Ramos (cell line): ENCODE measurements around the gene FTL.

ENCODE experiments used
- in situ Hi-C: fragments of 300-500 bp; cut with MboI; formaldehyde crosslinking; loops from one replicate; pipeline ENCODE4 v1.14.3; 2022; ENCODE audit warnings: low sequenced_read_pairs; ENCODE audit not compliant: unreplicated experiment

FTL gene

GRCh38 chr19:48964205-48965039 lies 687 bp upstream of the FTL start:
- in situ Hi-C loops: loop anchor here (10.0 kb wide), 1 partner anchor 320 kb away; the partner anchor contains the start of gene CA11

- in situ Hi-C loops: loop anchor here (10.0 kb wide), 1 partner anchor 321 kb away; the partner anchor contains the start of gene CA11
Measured at GRCh38 chr19:48965806-48966540, 864 bp downstream of the FTL start.

GRCh38 chr19:48966541-48967345 lies 1.6 kb downstream of the FTL start:
- in situ Hi-C loops: loop anchor here (10.0 kb wide), 1 partner anchor 322 kb away; the partner anchor contains the start of gene CA11

GRCh38 chr19:48967346-48968178 lies 2.5 kb downstream of the FTL start:
- in situ Hi-C loops: loop anchor here (10.0 kb wide), 1 partner anchor 323 kb away; the partner anchor contains the start of gene CA11

GRCh38 chr19:48968179-48968661 lies 3.1 kb downstream of the FTL start:
- in situ Hi-C loops: loop anchor here (10.0 kb wide), 1 partner anchor 323 kb away; the partner anchor contains the start of gene CA11

GRCh38 chr19:48968813-48969218 lies 3.7 kb downstream of the FTL start:
- in situ Hi-C loops: loop anchor here (10.0 kb wide), 1 partner anchor 324 kb away; the partner anchor contains the start of gene CA11

GRCh38 chr19:48969276-48970138 lies 4.4 kb downstream of the FTL start:
- in situ Hi-C loops: loop anchor here (5.0 to 10.0 kb wide), 2 partner anchors 177 to 325 kb away; partner anchors contain the start of gene CA11

DNA sequence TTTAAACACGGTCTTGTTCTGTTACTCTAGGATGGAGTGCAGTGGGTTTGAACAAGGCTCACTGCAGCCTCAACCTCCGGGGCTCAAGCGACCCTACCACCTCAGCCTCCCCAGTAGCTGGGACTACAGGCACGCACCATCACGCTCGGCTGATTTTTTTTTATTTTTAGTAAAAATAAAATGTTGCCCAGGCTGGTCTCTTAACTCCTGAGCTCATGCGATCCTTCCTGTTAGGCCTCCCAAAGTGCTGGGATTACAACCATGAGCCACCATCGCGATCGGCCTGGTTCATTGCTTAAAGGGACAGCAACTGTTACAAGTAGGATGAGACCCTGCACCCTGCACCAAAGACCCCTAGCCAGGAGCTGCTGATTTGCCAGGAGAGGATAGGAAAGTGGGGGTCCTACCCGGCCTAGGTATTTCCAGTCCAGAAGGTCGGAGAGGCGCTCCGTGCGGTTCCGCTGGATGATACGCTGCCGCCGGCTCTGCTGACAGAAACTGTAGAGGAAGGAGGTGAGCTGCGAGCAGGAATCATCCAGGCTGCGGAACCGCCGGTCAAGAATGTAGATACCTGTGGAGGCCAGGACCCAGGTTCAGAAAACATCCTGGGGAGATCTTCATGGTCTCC lies 5.1 kb downstream of the FTL start:
- in situ Hi-C loops: loop anchor here (5.0 kb wide), 1 partner anchor 178 kb away; no protein-coding TSS in a partner anchor

GRCh38 chr19:48970923-48971395 lies 5.8 kb downstream of the FTL start:
- in situ Hi-C loops: loop anchor here (5.0 kb wide), 1 partner anchor 179 kb away; no protein-coding TSS in a partner anchor

DNA sequence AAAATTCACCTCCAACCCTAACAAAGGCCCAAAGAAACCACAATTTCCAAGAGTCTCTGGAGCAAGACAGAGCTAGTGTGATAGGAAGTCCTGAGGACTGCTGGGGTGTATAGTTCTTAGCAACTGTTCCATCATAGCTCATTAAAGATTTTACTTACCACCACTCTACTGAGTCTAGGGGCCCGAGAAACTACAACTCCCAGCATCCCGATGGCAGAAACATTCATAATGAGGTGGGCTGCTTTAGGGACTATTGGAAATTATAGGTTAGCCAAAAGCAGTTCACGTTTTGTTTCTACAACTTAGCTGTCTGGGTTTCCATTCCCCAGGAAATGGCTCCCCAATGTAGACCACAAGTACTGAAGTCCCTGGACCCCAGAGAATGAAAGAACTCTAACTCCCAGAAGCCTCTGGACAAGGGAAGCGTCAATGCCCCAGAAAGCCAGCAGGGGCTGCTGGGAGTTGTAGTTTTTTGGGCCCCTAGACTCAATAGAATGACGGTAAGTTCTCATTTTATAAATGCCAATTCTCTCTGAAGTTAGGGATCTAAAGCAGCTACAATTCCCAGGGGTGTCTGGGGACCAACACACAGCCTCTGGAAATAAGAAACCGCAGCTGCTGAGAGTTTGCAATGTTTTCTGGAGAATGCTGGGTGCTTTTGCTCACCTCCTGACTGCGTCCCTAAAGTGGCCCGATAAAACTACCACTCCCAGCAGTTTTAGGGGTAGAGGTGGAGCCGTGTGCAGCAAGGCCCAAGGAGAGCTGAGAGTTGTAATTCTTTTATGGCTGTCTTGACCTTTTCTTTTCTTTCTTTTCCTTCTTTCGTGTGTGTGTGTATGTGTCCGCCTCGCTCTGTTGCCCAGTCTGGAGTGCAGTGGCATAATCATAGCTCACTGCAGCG lies 11.1 kb downstream of the FTL start:
- in situ Hi-C loops: no loop called here

GRCh38 chr19:48977061-48977460 lies 12.0 kb downstream of the FTL start:
- in situ Hi-C loops: no loop called here

DNA sequence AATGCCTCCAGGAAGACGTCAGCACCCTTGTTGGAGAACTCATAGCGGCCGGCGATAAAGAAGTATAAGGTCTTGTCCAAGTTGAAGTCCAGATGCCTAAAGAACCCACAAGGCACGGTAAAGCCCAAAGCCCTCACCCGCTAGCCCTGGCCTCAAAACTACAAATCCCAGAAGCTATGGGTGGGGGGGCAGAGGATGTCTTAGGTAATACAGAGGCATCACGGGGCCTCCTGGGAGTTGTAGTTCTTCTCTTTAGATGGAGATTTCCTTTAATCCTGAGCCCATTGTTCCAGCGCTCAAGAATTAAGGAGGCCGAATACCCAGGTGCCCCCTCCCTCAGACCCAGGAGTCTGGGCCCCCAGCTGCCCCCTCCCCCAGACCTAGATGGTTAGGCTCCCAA lies 17.2 kb downstream of the FTL start:
- in situ Hi-C loops: no loop called here

DNA sequence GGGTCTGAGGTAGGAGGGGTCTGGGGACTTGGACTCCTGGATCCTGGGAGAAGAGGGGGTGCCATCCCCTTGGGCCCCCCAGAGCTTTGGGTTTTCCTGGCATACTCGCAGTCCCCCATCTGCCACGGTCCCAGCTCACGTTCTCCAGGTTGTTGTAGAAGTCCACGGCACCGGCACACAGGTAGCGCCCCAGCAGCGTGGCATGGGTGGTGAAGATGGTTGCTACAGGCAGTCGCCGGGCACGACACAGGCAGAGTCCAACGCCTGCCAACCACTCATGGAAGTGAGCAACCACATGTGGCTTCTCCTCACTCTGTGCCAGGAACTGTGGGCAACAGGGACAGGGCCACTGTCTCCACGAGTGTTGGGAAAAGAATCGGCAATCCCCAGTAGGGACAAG lies 20.6 kb downstream of the FTL start:
- in situ Hi-C loops: no loop called here

DNA sequence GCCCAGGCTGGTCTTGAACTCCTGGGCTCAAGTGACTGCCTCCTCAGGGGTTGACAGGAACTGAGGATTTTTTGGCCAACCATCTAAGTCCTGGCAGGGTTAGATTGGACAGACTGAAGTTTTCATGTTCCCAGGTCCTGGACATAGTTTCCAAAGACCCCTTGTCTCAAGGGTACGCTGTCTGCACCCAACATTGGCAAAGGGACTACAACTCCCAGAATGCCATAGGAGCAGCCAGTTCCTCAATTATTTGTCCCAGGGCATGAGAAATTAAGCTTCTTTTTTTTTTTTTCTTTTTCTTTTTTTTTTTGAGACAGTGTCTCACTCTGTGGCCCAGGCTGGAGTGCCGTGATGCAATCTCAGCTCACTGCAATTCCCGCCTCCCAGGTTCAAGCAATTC lies 21.1 kb downstream of the FTL start:
- in situ Hi-C loops: no loop called here

GRCh38 chr19:48987323-48987722 lies 22.2 kb downstream of the FTL start:
- in situ Hi-C loops: no loop called here

GRCh38 chr19:48988286-48988685 lies 23.2 kb downstream of the FTL start:
- in situ Hi-C loops: no loop called here
